Stomach (tissue), 9 donors: ENCODE results near the gene RAP1A. TPM values are rescaled to one million over a fixed set of nuclear protein-coding genes. Genes with fewer than 3 reads are reported as not detected.
A peak's percentile ranks its signal among the peaks of the same experiment; 100 is the strongest.

Experiments
- DNase-seq, 2 donors: peaks; one replicate each; pipeline versions ENCODE4 v3.0.0 to v3.0.0-alpha.2; 2013 to 2019
- H3K27ac ChIP-seq, 5 donors: fragments of 200-600 bp in 4 of 5; sonication (generic) in 4 of 5; one replicate each; pipeline ENCODE4 v1.5.1; 2013 to 2019; ENCODE audit warnings: mild to moderate bottlenecking in 1 of 5, moderate library complexity in 1 of 5
- H3K27me3 ChIP-seq, 3 donors: fragments of 200-600 bp; sonication (generic); one replicate each; pipeline ENCODE4 v1.5.1; 2017 to 2019; ENCODE audit warnings: mixed run types in 1 of 3
- H3K36me3 ChIP-seq, 4 donors: fragments of 200-600 bp; sonication (generic); 1 replicate in 3 of 4; 2 replicates in 1 of 4; pipeline ENCODE4 v1.5.1; 2016 to 2019
- H3K4me1 ChIP-seq, 4 donors: fragments of 200-600 bp; sonication (generic); one replicate each; pipeline ENCODE4 v1.5.1; 2016 to 2019
- H3K4me3 ChIP-seq, 4 donors: fragments of 200-600 bp; sonication (generic) in 3 of 4; one replicate each; pipeline ENCODE4 v1.5.1; 2016 to 2019; ENCODE audit warnings: mild to moderate bottlenecking in 1 of 4
- H3K9me3 ChIP-seq, 4 donors: fragments of 200-600 bp; sonication (generic); one replicate each; pipeline ENCODE4 v1.5.1; 2016 to 2019
- EP300 ChIP-seq: sonication (generic); formaldehyde crosslinking; IDR thresholded peaks from one replicate; pipeline ENCODE4 v1.6.1; 2017; ENCODE audit warnings: antibody characterized with exemption
- POLR2A ChIP-seq, 4 donors: fragments of 450-650 bp; IDR thresholded peaks; one replicate each; pipeline ENCODE4 v1.6.1; 2016; ENCODE audit warnings: antibody characterized with exemption in 4 of 4, control low read depth in 2 of 4, mild to moderate bottlenecking in 1 of 4, moderate library complexity in 1 of 4
- POLR2AphosphoS5 ChIP-seq, 3 donors: sonication (generic); formaldehyde crosslinking; IDR thresholded peaks; one replicate each; pipeline ENCODE4 v1.6.1; 2016; ENCODE audit warnings: antibody characterized with exemption in 3 of 3
- WGBS, 5 donors: extraction: QIAGEN DNeasy Blood & Tissue Kit in 3 of 5; methylation state at CpG; one replicate each; pipeline versions ENCODE4 v1.1.5 to v1.1.7; 2013 to 2018; 5-methylcytosine and 5-hydroxymethylcytosine counted together
- intact Hi-C: fragments of 100-400 bp; cut with DNase I; formaldehyde crosslinking; loops from one replicate; pipeline ENCODE4 v1.15.1; 2023; ENCODE audit warnings: low total_unique reads
- polyA plus RNA-seq, 3 donors: library from polyadenylated mRNA; stranded (reverse); fragments of 200-250 nt; gene quantifications; one replicate each; pipeline ENCODE4 v1.2.3, GENCODE V29; 2013
- total RNA-seq, 5 donors: library from RNA; depleted of rRNA; stranded (reverse); fragments of >200 nt; gene quantifications; one replicate each; pipeline versions ENCODE4 v1.1.0 to v1.2.3, GENCODE V29; 2014 to 2016
- TF ChIP-seq, protein P1 (sequence below), 7 experiments: fragments of 450-650 bp in 4 of 7; fragments of 200-600 bp in 3 of 7; sonication (generic) in 3 of 7; IDR thresholded peaks; one replicate each; pipeline ENCODE4 v1.5.1; 2016 to 2019; ENCODE audit warnings: antibody characterized with exemption in 7 of 7, control low read depth in 2 of 7, mild to moderate bottlenecking in 1 of 7
- donor health status: healthy with polysubstance abuse.
- donor health status: Bipolar disorder and iron deficiency.
- donor health status: healthy.

The RAP1A gene
- total and polyA plus RNA-seq, 8 donors, result 20.9 to 175 (median 85.4) TPM

DNA sequence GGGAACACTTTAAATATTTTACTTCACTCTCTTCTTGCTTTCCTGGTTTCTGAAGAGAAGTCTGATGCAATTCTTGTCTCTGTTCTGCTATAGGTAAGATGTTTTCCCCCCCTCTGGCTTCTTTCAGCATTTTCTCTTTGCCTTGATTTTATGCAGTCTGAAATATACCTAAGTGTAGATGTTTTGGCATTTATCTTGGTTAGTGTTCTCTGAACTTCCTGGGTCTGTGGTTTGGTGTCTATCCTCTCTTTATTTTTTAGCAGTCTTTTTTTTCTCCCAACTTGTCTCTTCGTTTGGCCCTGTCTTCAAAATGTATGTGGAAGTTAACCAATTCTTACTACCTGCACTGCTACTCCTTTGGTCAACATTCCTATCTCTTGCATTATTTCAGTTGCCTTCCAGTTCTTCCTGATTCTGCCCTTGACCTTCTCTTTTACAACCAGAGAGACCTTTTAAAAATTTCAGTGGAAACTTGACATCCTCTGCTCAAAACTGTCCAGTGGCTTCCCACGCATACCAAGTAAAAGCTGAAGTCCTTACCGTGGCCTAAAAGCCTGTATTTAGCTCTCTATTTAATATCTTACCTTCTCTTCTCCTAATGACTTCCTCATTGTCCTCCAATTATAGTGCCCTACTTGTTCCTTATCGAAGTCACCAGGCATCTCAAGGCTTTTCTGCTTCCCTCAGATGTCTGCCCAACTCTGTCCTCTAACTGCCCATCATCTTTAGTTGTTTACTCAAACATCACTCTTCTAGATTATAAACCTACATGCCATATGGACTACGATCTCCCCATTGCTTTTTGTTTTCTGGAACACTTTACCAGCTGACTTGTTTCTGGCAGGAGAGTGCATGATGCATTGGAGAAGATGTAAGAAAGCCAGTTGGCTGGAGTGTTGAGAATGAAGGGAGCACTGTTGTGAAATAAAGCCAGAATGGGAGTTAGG, 40.9 kb downstream of the RAP1A start:
- H3K36me3 ChIP-seq, result no peaks in the 10 kb centered on the region
- H3K4me1 ChIP-seq, result peaks cover 19 to 92% (median 58%) of the 10 kb centered on the region in 4 donors
- WGBS, 5 donors, result 21 to 35% (median 26%) methylated on average over 5 of the region's 5 CpGs
- peak in 1 of 2 donors; percentile 18 for DNase-seq
- H3K27me3 ChIP-seq, result no peaks in the 10 kb centered on the region
- TF ChIP-seq EP300, result no peak
- peak in 1 of 3 donors; percentile 2 for TF ChIP-seq POLR2AphosphoS5 (IDR thresholded peaks at IDR 0.05)
- intact Hi-C loops, result no loop called here
- H3K4me3 ChIP-seq, result no peak overlapping the region
- no peaks in the 10 kb centered on the region for H3K9me3 ChIP-seq
- H3K27ac ChIP-seq, result peak overlapping the region in 4 of 5 donors; percentile 41 to 71 (median 58)

DNA sequence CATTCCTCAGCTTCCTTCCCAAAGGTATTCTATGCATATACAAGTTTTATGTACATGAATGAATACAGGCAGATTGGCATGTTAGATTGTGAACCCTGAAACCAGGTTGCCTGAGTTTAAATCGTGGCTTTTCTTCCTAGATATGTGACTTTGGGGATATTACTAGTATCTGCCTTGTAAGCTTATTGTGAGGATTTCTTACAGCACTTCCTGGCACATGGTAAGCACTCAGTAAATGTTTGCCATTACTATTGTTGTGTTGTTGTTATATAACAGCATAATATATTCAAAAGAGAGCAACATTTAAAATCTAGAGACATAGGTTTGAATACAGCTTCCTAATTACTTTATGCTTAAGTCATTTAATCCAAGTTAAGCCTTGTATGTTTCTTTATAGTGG, 45.1 kb downstream of the RAP1A start:
- peaks cover 19 to 86% (median 58%) of the 10 kb centered on the region in 4 donors for H3K4me1 ChIP-seq
- 16 to 40% (median 22%) methylated on average over 1 of the region's 1 CpG for WGBS, 5 donors
- intact Hi-C loops, result no loop called here
- H3K27me3 ChIP-seq, result no peaks in the 10 kb centered on the region
- peaks cover 0 to 7% (median 7%) of the 10 kb centered on the region in 4 donors for H3K36me3 ChIP-seq
- TF ChIP-seq POLR2A (IDR thresholded peaks at IDR 0.05) (no peak), EP300 (no peak), POLR2AphosphoS5 (IDR thresholded peaks at IDR 0.05) (no peak)
- TF ChIP-seq, protein P1, sequence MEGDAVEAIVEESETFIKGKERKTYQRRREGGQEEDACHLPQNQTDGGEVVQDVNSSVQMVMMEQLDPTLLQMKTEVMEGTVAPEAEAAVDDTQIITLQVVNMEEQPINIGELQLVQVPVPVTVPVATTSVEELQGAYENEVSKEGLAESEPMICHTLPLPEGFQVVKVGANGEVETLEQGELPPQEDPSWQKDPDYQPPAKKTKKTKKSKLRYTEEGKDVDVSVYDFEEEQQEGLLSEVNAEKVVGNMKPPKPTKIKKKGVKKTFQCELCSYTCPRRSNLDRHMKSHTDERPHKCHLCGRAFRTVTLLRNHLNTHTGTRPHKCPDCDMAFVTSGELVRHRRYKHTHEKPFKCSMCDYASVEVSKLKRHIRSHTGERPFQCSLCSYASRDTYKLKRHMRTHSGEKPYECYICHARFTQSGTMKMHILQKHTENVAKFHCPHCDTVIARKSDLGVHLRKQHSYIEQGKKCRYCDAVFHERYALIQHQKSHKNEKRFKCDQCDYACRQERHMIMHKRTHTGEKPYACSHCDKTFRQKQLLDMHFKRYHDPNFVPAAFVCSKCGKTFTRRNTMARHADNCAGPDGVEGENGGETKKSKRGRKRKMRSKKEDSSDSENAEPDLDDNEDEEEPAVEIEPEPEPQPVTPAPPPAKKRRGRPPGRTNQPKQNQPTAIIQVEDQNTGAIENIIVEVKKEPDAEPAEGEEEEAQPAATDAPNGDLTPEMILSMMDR (IDR thresholded peaks at IDR 0.05), result no peak
- H3K9me3 ChIP-seq, result no peaks in the 10 kb centered on the region
- DNase-seq, result no peak
- peak overlapping the region in 2 of 5 donors; percentile 0 to 21 for H3K27ac ChIP-seq
- H3K4me3 ChIP-seq, result no peak overlapping the region

DNA sequence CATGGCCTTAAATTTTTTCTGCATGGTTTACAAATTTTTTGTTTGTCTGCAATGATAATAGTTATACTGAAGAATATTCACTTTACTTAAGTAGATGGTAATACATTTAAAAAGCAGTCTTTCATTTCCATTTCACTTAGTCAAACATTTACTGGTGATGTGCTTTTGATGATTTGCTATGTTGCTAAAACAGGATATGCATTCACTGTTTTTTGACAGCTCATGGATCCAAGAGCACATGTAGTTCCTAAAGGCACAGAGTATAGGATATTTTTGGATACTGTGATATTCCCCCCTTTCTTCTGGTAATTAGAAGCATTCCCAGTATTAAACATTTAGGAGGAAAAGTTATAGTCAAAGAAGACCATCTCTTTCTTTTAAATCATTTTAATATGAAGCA, 45.9 kb downstream of the RAP1A start:
- peaks cover 0 to 7% (median 7%) of the 10 kb centered on the region in 4 donors for H3K36me3 ChIP-seq
- no peak for DNase-seq
- no peaks in the 10 kb centered on the region for H3K9me3 ChIP-seq
- H3K4me1 ChIP-seq, result peaks cover 14 to 86% (median 55%) of the 10 kb centered on the region in 4 donors
- no peak for TF ChIP-seq EP300
- TF ChIP-seq, protein P1 (IDR thresholded peaks at IDR 0.05), result no peak
- no peak for TF ChIP-seq POLR2A (IDR thresholded peaks at IDR 0.05)
- no peak for TF ChIP-seq POLR2AphosphoS5 (IDR thresholded peaks at IDR 0.05)
- no peaks in the 10 kb centered on the region for H3K27me3 ChIP-seq
- intact Hi-C loops, result no loop called here
- no peak overlapping the region for H3K27ac ChIP-seq
- H3K4me3 ChIP-seq, result no peak overlapping the region

DNA sequence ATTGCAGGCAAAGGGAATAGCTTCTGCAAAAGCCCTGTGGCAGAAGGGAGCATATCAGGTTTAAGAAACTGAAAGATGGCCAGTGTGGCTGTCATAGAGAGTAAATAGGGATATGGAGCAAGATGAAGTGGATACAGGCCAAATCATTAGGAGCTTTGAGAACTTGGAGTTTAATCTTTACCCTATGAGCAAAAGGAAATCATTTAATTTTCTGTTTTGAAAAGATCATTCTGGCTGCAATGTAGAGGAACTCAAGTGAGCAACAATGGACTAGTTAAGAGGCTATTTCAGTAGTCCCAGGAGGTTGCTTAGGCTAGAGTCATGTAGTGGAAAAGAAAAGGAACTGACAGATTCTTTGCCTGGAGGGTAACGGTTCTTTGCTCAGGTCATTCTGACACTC, 47.2 kb downstream of the RAP1A start:
- H3K9me3 ChIP-seq, result no peaks in the 10 kb centered on the region
- H3K4me1 ChIP-seq, result peaks cover 12 to 85% (median 51%) of the 10 kb centered on the region in 4 donors
- no peak overlapping the region for H3K4me3 ChIP-seq
- H3K36me3 ChIP-seq, result peaks cover 0 to 7% (median 7%) of the 10 kb centered on the region in 4 donors
- TF ChIP-seq POLR2A (IDR thresholded peaks at IDR 0.05) (no peak), EP300 (no peak), POLR2AphosphoS5 (IDR thresholded peaks at IDR 0.05) (no peak)
- no peaks in the 10 kb centered on the region for H3K27me3 ChIP-seq
- 73 to 86% (median 82%) methylated on average over 1 of the region's 1 CpG for WGBS, 5 donors
- no peak for DNase-seq
- H3K27ac ChIP-seq, result no peak overlapping the region
- intact Hi-C loops, result no loop called here

DNA sequence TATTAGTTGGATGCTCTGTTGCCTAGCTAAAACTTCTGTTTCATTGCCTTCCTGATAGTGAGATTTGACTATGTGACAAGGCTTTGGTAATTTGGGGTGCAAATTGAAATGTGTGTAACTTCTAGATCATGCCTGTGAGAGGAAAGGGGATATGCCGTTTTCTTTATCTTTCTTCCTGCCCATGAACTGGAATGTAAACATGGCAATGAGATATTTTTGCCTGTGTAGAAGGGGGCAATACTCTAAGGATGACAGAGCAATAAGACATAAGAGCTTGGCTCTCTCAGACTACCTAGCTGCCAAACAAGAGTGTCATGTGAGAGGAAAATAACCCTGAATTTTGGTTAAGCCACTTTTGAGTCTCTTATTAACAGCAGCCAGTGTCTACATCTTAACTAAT, 49.7 kb downstream of the RAP1A start:
- Histone ChIP-seq H3K27ac (peak overlapping the region in 2 of 5 donors; percentile 12 to 28), H3K4me3 (no peak overlapping the region), H3K27me3 (no peaks in the 10 kb centered on the region), H3K4me1 (peaks cover 12 to 85% (median 54%) of the 10 kb centered on the region in 4 donors), H3K36me3 (peaks cover 0 to 7% (median 7%) of the 10 kb centered on the region in 4 donors), H3K9me3 (no peaks in the 10 kb centered on the region)
- DNase-seq, result no peak
- 6 to 16% (median 8%) methylated on average over 1 of the region's 1 CpG for WGBS, 5 donors
- TF ChIP-seq POLR2A (IDR thresholded peaks at IDR 0.05), result no peak
- TF ChIP-seq EP300, result no peak
- TF ChIP-seq, protein P1 (IDR thresholded peaks at IDR 0.05), result no peak
- TF ChIP-seq POLR2AphosphoS5 (IDR thresholded peaks at IDR 0.05), result no peak
- intact Hi-C loops, result no loop called here
